PC-3 (cell line): ENCODE results near the gene STIMATE. TPM values are rescaled to one million over a fixed set of nuclear protein-coding genes. Genes with fewer than 3 reads are reported as not detected.

Experiments used
- ATAC-seq: fragments of 200-7000 bp; cut with Tn5 transposase; 2 replicates; pipeline ENCODE4 v1.9.1; 2020; ENCODE audit warnings: mild to moderate bottlenecking, moderate library complexity
- BruUV-seq: library from RNA; stranded (reverse); fragments of 400-500 nt; replicated peaks from 2 replicates; lab custom pipeline; 2021; lab: Mats Ljungman, UMichigan
- CTCF ChIA-PET: fragments of 300-600 bp; sonication (Branson Sonifier 250); formaldehyde crosslinking; loops from one replicate; lab custom pipeline; 2022; ENCODE audit warnings: antibody characterized with exemption; lab: Charles Lee
- POLR2A ChIA-PET: fragments of 300-600 bp; sonication (Branson Sonifier 250); formaldehyde crosslinking; loops from one replicate; lab custom pipeline; 2022; ENCODE audit warnings: antibody characterized with exemption; ENCODE audit not compliant: unreplicated experiment; lab: Charles Lee
- DNase-seq: peaks from one replicate; pipeline ENCODE4 v3.0.0-alpha.2; 2015
- H2AFZ ChIP-seq: fragments of 300-600 bp; sonication (generic); 2 replicates; pipeline ENCODE4 v1.6.0; 2016; ENCODE audit warnings: antibody characterized with exemption, low read length
- H3F3A ChIP-seq: fragments of 300-600 bp; sonication (generic); one replicate; pipeline ENCODE4 v1.6.0; 2017; ENCODE audit warnings: antibody characterized with exemption, low read length, control low read depth, mild to moderate bottlenecking; ENCODE audit not compliant: unreplicated experiment
- H3K27ac ChIP-seq: fragments of 300-600 bp; sonication (generic); 2 replicates; pipeline ENCODE4 v1.5.1; 2016; ENCODE audit warnings: mild to moderate bottlenecking, low read length
- H3K27me3 ChIP-seq: fragments of 300-600 bp; sonication (generic); 2 replicates; pipeline ENCODE4 v1.6.1; 2016; ENCODE audit warnings: low read length, mixed read lengths
- H3K36me3 ChIP-seq: fragments of 300-600 bp; sonication (generic); 2 replicates; pipeline ENCODE4 v1.6.1; 2016; ENCODE audit warnings: low read depth, mixed run types, low read length, mixed read lengths
- H3K4me1 ChIP-seq: fragments of 300-600 bp; sonication (generic); 2 replicates; pipeline ENCODE4 v1.5.1; 2016; ENCODE audit warnings: low read length; ENCODE audit not compliant: insufficient read depth
- H3K4me2 ChIP-seq: fragments of 300-600 bp; sonication (generic); 2 replicates; pipeline ENCODE4 v1.6.0; 2016; ENCODE audit warnings: low read length
- H3K4me3 ChIP-seq: fragments of 300-600 bp; sonication (generic); 2 replicates; pipeline ENCODE4 v1.5.1; 2016; ENCODE audit warnings: mild to moderate bottlenecking, low read length, mixed read lengths
- H3K79me2 ChIP-seq: fragments of 300-600 bp; sonication (generic); 2 replicates; pipeline ENCODE4 v1.6.1; 2017; ENCODE audit warnings: low read length, mixed read lengths
- H3K9ac ChIP-seq: fragments of 300-600 bp; sonication (generic); 2 replicates; pipeline ENCODE4 v1.6.0; 2016; ENCODE audit warnings: mild to moderate bottlenecking, low read length
- H3K9me2 ChIP-seq: fragments of 300-600 bp; sonication (generic); replicated peaks from 2 replicates; pipeline ENCODE4 v1.6.1; 2016; ENCODE audit warnings: mixed run types, low read length, mixed read lengths
- H3K9me3 ChIP-seq: fragments of 300-600 bp; sonication (generic); 2 replicates; pipeline ENCODE4 v1.6.1; 2016; ENCODE audit warnings: low read length, mixed read lengths
- H4K20me1 ChIP-seq: fragments of 300-600 bp; sonication (generic); 2 replicates; pipeline ENCODE4 v1.6.1; 2016; ENCODE audit warnings: low read length, mixed read lengths
- CTCF ChIP-seq: fragments of 300-600 bp; sonication (generic); conservative IDR thresholded peaks from 2 replicates; pipeline ENCODE4 v1.5.1; 2017; ENCODE audit warnings: antibody characterized with exemption, low read depth, mild to moderate bottlenecking, low read length
- EZH2 ChIP-seq: fragments of 300-600 bp; sonication (generic); IDR thresholded peaks from one replicate; pipeline ENCODE4 v1.6.1; 2017; ENCODE audit warnings: antibody characterized with exemption, mild to moderate bottlenecking, low read length; ENCODE audit not compliant: unreplicated experiment
- EZH2phosphoT487 ChIP-seq: fragments of 300-600 bp; sonication (generic); IDR thresholded peaks from 2 replicates; pipeline ENCODE4 v1.6.1; 2018; ENCODE audit warnings: mild to moderate bottlenecking, antibody characterized with exemption, low read length, borderline replicate concordance
- intact Hi-C: fragments of 100-400 bp; cut with micrococcal nuclease; formaldehyde crosslinking; loops from 2 replicates; pipeline ENCODE4 v1.9.0; 2023
- total RNA-seq: library from RNA; depleted of rRNA; stranded (reverse); fragments of >200 nt; gene quantifications from 2 replicates; pipeline ENCODE4 v1.2.3, GENCODE V29; 2014

STIMATE gene
- total RNA-seq, 1 experiment from 2014 or later = 29.7 TPM

GRCh38 chr3:52805270-52806039 is 91.9 kb downstream of the STIMATE start:
- POLR2A ChIA-PET = no interaction called here
- CTCF ChIA-PET = interaction anchor here (0.6 kb wide), 1 partner anchor 151 kb away, joined by 9 read pairs; no protein-coding TSS in a partner anchor
- intact Hi-C loops = no loop called here
- H3K9me2 ChIP-seq = no peaks in the 10 kb centered on the region
- no peak overlapping the region for H3K4me3 ChIP-seq
- no peaks in the 10 kb centered on the region for H3K27me3 ChIP-seq
- H3K9ac ChIP-seq = no peak overlapping the region
- no peak for DNase-seq
- no peak for TF ChIP-seq EZH2phosphoT487
- H2AFZ ChIP-seq = no peak overlapping the region
- H3K9me3 ChIP-seq = no peaks in the 10 kb centered on the region
- BruUV-seq = no TSS peak
- no peaks in the 10 kb centered on the region for H3K4me1 ChIP-seq
- no peaks in the 10 kb centered on the region for H3F3A ChIP-seq
- H3K79me2 ChIP-seq = no peaks in the 10 kb centered on the region
- H4K20me1 ChIP-seq = no peaks in the 10 kb centered on the region
- H3K27ac ChIP-seq = no peak overlapping the region
- ATAC-seq = no peak
- no peaks in the 10 kb centered on the region for H3K36me3 ChIP-seq
- H3K4me2 ChIP-seq = no peak overlapping the region

GRCh38 chr3:52801839-52802238 is 95.5 kb downstream of the STIMATE start:
- Histone ChIP-seq H3K9me2 (no peaks in the 10 kb centered on the region), H3K27me3 (no peaks in the 10 kb centered on the region), H3K4me2 (no peak overlapping the region), H3K27ac (no peak overlapping the region), H3K4me1 (peaks cover 4% of the 10 kb centered on the region; the same call in 1 of the 2 replicates), H3K9me3 (no peaks in the 10 kb centered on the region), H3K79me2 (no peaks in the 10 kb centered on the region), H3F3A (no peaks in the 10 kb centered on the region), H2AFZ (no peak overlapping the region), H3K4me3 (no peak overlapping the region), H4K20me1 (no peaks in the 10 kb centered on the region), H3K9ac (no peak overlapping the region), H3K36me3 (no peaks in the 10 kb centered on the region)
- TF ChIP-seq CTCF = no peak
- TF ChIP-seq EZH2 = no peak
- no peak for TF ChIP-seq EZH2phosphoT487
- no peak for ATAC-seq
- ChIA-PET CTCF (no interaction called here), POLR2A (no interaction called here)
- intact Hi-C loops = no loop called here
- no peak for DNase-seq
- no TSS peak for BruUV-seq

- Histone ChIP-seq H3K9me2 (no peaks in the 10 kb centered on the region), H3K9ac (no peak overlapping the region), H4K20me1 (no peaks in the 10 kb centered on the region), H3K27ac (no peak overlapping the region), H3K4me3 (no peak overlapping the region), H3K4me2 (no peak overlapping the region), H3K4me1 (peaks cover 4% of the 10 kb centered on the region; the same call in 1 of the 2 replicates), H3F3A (no peaks in the 10 kb centered on the region), H3K9me3 (no peaks in the 10 kb centered on the region), H3K79me2 (no peaks in the 10 kb centered on the region), H3K27me3 (no peaks in the 10 kb centered on the region), H2AFZ (no peak overlapping the region), H3K36me3 (no peaks in the 10 kb centered on the region)
- ChIA-PET POLR2A (no interaction called here), CTCF (no interaction called here)
- TF ChIP-seq EZH2 (no peak), EZH2phosphoT487 (no peak), CTCF (no peak)
- no peak for ATAC-seq
- no TSS peak for BruUV-seq
- intact Hi-C loops = no loop called here
- no peak for DNase-seq
These were observed 97.3 kb downstream of the STIMATE start for GRCh38 chr3:52800079-52800478.
